Left cardiac atrium (tissue), 4 donors: ENCODE measurements around the gene MGMT. TPM values are rescaled to one million over a fixed set of nuclear protein-coding genes. Genes with fewer than 3 reads are reported as not detected.

Experiments used
- ATAC-seq, 2 donors: fragments of 200-7000 bp; cut with Tn5 transposase; one replicate each; pipeline ENCODE4 v1.9.1; 2020; ENCODE audit warnings: mild to moderate bottlenecking in 2 of 2, moderate library complexity in 2 of 2
- DNase-seq: peaks from one replicate; pipeline ENCODE4 v3.0.0-alpha.2; 2020
- intact Hi-C, 2 donors: fragments of 100-400 bp; cut with DNase I; formaldehyde crosslinking; loops; one replicate each; pipeline versions ENCODE4 v1.14.1 to v1.15.1; 2022 to 2023
- total RNA-seq, 2 donors: library from RNA; stranded (reverse); fragmentation: NEBNext Ultra II Directional; extraction: Animal tissue kit (Norgen Biotek cat#: 25700); gene quantifications; one replicate each; pipeline ENCODE4 v1.2.1, GENCODE V29; 2021
- donor health status: DM: no; HTN: yes; CAD: no.
- donor health status: DM: no; HTN: yes; CAD: no; lungs with severe emphysema.
- donor health status: DM: yes; HTN: yes; CAD: no.
- donor health status: Dilated cardiomyopathy.

MGMT gene
- total RNA-seq, 2 donors from 2014 or later: 10.1 to 15.7 TPM

DNA sequence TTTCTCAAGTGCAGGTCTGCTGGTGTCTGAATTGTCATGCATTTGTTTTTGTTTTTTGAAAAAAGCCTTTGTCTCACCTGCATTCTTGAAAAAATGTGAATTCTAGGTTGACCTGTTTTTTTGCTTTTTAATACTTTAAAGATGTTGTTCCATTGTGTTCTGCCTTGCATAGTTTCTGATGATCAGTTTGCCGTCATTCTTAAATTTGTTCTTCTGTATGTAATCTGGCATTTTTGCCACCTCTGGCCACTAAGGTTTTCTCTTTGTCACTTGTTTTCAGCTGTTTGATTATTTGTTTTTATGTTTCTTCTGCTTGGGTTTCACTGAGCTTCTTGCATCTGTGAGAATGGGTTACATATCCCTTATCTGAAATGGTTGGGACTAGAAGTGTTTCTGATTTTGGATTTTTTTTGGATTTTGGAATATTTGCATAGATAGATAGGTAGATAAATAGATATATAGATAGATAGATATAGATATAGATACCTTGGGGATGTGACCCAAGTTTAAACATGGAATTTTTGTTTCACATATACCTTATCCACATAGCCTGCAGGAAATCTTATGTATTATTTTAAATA is 16.5 kb downstream of the MGMT start:
- no peak for DNase-seq
- no peak for ATAC-seq
- intact Hi-C loops: no loop called here

GRCh38 chr10:129486805-129487204 is 19.8 kb downstream of the MGMT start:
- intact Hi-C loops: no loop called here
- DNase-seq (no peak), ATAC-seq (no peak)

DNA sequence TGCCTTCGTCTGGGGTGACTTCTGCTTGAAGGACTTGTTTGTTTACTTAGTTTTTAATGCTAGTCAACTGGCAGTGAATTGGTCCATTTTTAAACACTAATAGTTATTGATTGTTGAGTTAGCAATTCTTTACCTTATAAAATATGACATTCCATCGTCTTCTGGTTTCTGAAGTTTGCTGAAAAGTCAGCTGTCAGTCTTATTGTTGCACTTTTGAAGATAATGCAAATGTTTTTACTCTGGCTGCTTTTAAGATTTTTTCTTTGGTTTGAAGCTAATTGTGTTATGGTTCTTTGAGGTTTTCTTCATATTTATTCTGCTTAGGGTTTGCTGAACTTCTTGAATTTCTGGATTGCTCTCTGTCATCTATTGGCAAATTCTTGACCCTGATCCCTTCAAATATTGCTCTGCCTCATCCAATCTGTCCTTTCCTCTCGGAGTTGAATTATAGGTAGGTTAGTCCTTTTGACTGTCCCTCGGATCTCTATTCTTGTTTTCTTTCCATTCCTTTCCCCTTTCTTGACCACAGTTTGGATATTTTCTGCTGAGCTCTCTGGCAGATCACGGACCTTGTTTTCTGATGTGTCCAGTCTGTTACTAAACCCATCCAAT is 24.2 kb downstream of the MGMT start:
- no peak for ATAC-seq
- no peak for DNase-seq
- intact Hi-C loops: no loop called here

DNA sequence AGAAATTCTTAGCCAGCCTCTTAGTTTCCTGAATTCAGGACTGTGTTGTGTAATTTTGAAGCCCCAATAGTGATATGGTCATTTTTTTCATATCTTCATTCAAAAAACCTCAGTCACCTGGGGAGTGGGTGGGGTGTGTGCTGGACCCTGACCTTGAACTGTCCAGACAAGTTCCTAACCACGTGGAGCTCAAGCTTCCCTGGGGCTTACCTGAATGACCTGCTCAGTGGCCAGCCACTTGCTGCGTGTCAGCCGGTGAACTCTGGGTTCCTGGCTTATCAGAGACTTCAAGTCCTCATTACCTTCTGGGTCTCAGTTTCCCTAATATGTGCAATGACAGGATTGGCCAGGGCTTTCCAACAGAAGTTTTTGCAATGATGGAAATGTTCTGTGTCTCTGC is 27.1 kb downstream of the MGMT start:
- intact Hi-C loops: no loop called here
- DNase-seq (no peak), ATAC-seq (no peak)

GRCh38 chr10:129494740-129495139 is 27.7 kb downstream of the MGMT start:
- ATAC-seq (no peak), DNase-seq (no peak)
- intact Hi-C loops: no loop called here

- intact Hi-C loops: no loop called here
- ATAC-seq: no peak
- DNase-seq: no peak
These were observed 28.2 kb downstream of the MGMT start for GRCh38 chr10:129495256-129495655.

GRCh38 chr10:129495698-129496097 is 28.7 kb downstream of the MGMT start:
- intact Hi-C loops: no loop called here
- ATAC-seq (no peak), DNase-seq (no peak)

DNA sequence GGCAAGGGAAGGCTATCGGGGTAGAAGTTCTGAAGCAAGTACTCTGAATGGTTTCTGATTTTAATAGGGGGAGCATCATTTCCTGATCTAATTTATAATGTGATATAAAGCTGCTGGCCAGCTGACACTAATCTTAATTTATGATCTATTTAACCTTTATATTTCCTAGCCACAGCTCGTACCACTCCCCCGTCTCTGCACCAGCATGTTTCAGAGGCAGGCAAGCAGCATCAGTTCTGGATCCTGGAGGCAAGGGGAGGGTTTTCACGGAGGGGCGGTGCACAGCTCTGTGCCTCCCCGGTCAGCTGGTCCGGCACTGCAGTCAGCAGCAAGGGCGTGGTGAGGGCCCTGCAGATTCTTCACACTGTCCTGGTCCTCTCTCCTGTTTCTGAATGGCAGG is 30.0 kb downstream of the MGMT start:
- intact Hi-C loops: no loop called here
- no peak for ATAC-seq
- no peak for DNase-seq

DNA sequence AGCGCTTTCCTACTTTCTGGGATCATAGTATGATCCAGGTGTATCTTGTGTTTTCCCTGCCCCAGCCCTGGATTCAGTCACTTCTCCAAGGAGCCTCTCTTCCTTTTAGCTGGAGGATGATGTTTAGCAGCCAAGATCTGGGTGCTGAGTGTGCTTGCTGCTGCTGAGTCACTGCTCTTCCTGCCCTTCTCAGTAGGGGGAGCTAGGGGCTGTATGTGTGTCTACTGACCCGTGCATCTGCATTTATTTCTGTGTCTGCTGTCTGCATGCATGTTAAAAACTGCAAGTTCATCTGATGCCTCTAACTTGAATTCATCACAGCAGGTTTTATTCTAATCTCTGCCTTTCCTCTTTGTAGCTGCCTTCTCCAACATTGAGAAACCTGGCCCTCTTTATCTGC is 31.6 kb downstream of the MGMT start:
- DNase-seq: no peak
- intact Hi-C loops: no loop called here
- ATAC-seq: no peak

DNA sequence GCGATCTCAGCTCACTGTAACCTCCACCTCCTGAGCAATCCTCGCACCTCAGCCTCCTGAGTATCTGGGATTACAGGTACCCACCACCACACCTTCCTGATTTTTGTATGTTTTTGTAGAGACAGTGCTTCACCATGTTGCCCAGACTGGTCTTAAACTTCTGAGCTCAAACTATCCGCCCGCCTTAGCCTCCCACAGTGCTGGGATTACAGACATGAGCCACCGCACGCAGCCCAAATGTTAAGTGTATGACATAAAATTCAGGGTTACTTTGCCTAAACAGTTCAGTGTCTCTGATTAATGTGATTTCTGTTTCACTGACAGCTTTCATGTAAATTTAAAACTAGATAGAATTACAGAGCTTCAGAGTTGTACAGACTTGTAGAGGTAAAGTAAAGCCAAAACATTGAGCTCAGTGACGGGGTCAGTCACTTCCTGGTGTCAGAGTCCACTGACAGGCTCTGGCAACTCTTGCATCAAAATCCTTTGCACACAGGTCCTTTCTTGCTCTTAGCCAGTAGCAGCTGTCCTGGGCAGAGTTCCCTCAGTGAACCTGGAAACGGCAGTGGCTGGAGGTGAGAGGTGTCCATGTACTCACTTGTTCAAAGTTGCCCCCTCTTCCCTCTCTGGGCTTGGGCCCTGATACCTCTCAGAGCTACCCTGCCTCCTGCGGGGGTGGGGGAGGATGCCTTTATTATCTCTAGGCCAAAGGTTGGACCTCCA is 33.7 kb downstream of the MGMT start:
- DNase-seq: no peak
- intact Hi-C loops: no loop called here
- ATAC-seq: no peak

DNA sequence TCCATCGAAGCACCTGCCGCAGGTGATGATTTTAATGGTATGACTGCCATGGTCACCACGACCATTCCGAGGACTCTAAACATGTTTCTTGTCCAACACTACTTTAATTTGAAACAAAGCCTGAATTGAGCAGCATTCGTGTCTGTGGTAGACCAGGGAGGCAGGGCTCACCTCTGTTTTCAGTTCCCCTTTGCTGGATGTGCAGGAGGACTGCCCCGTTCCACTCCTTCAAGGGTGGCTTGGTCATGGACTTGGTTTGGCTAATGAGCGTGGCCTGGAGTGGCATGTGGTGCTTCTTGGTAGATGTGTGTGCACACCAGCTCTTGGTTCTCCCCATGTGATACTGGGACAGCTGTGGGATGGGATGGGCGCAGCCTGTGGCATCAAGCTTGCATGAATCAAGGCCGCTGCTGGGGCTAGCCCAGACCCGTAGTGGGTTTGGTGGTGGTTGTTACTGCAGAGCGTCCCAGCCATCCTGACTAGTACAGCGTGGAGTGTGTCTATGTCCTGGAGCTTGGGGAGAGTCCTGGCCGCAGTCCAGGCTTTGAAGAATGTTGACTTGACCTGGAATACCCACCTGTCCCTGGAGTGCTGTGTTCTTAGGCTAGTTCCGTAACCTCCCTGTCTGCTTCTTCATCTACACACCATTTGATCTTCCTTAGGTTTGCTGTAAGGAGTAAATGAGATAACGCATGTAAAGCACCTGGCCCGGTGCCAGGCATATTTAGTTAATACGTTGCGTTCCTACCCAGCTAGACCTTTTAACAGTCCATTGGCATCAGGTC is 34.8 kb downstream of the MGMT start:
- intact Hi-C loops: no loop called here
- DNase-seq: no peak
- ATAC-seq: no peak

DNA sequence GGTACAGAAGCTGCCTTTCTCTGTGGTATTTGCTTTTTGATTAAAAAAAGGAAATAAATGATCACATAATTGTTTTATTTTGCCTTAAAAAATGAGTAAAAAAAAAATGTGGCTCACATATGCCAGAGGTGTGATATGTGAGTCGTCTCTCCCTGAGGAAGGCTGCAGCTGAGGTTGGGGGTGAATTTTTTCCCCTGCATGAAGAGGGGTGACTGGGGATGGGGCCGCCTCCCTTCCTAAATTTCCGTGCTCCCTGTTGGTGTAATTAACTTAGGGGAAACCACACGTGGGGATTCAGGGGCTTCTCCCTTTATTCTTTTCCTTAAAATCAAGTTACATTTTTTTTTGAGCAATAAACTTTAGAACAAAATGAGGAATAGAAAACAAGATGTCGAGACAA is 35.4 kb downstream of the MGMT start:
- intact Hi-C loops: no loop called here
- ATAC-seq: no peak

DNA sequence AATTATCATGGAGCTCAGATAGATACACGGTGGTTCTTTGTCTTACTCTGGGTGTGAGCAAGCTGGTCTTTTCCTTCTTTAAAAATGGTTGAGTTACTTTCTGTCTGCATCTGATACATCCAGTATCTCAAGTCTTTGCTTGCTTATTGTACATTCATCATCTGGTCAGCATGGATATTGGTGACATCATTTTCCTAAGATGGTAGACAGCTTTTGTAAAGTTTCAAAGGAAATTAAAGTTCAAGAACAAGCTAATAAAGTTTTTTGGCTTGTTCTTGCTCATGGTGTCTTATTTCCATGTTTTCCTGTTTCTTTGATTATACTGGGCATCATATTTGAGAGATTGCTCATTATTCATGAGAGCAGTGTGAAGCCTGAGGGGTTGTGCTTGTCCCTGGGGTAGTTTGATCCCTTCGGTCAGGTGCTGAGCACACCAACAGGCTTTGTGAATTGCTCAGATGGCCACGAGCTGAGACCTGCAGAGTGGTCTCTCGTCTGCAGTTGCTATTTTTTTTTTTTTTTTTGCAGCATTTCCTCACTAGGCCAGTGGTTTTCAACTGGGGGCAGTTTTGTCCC is 38.5 kb downstream of the MGMT start:
- ATAC-seq (no peak), DNase-seq (no peak)
- intact Hi-C loops: no loop called here

More for the DNA sequence above, 35.4 kb downstream of the MGMT start:
- no peak for DNase-seq

GRCh38 chr10:129506101-129506797 is 39.2 kb downstream of the MGMT start:
- DNase-seq (no peak), ATAC-seq (no peak)
- intact Hi-C loops: no loop called here

DNA sequence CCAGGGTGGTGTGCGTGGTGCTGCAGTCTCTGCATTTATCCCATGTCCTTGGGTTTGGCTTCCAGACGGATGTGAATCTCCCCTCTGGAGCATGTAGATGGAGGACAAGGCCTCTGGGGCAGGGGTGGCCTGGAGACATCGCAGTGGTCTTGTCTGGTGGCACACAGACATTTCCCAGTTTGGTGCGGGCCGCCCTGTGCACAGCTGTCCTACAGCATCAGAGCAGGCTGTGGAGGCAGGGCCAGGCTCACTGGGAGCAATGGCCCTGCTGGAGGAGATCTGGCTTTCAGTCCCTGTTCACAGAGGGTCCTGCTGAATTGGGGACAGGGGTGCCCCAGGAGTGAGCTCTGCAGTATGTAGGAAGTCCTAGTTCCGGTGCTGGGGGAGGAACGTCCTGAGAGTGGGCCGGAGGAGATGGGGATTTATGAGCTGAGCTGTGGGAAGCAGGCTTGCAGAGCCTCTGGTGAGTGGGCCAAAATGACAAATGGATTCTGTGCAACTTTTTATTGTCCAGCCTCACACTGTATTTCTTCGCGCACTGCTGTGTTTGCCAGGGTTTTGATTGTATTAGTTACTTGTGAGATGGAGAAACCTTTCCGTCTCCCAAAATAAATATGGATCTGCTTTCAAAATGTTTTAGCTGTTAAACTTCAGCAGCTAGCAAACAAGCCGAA is 40.3 kb downstream of the MGMT start:
- intact Hi-C loops: no loop called here
- ATAC-seq (no peak), DNase-seq (no peak)

GRCh38 chr10:129509155-129509554 is 42.1 kb downstream of the MGMT start:
- ATAC-seq (no peak), DNase-seq (no peak)
- intact Hi-C loops: no loop called here

DNA sequence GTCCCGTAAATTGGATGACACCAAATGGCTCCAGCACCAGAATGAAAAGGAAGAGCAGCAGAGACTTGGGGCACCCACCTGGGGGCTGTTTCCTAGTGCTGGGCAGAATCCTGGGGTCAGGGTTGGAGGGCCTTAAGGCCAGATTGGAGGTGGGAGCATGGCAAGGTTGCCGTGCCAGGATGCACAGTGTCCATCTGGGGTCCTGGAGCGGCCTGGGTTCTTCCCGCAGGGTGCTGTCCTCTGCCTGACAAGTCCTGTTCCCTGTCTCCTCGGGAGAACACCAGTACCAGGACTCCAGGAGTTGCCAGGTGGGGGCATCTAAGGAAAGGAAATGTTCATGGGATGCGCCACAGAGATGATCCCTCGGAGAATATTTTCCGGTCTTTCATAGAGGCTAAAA is 42.8 kb downstream of the MGMT start:
- ATAC-seq (no peak), DNase-seq (no peak)
- intact Hi-C loops: no loop called here

- DNase-seq: no peak
- intact Hi-C loops: no loop called here
- no peak for ATAC-seq
These were observed 44.0 kb downstream of the MGMT start for GRCh38 chr10:129511086-129511485.

DNA sequence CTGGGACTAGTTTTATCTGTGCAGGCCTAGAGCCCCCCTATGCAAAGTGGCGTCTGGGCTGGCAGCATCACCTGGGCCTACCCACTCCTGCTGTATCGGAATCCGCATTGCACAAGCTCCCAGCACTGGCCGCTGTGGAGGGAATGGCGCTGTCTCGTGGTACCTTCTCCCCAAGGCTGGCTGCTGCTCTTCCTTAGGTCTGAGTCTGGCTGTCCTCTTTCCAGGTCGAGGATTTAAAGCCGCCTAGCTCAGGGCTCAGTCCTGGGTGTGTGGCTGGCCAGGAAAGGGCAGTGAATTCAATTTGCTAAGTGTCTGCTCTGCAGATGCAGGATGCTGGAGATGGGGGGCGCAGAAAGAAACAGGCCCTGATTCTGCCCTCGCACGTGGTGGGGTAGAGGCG is 44.7 kb downstream of the MGMT start:
- DNase-seq (no peak), ATAC-seq (no peak)
- intact Hi-C loops: no loop called here
